NCI-H774 (cell line): ENCODE data around the gene SPOUT1.

ENCODE experiments used
- DNase-seq: peaks from one replicate; lab custom pipeline; 2025; lab: John Stamatoyannopoulos, UW

The SPOUT1 gene

GRCh38 chr9:128836509-128837145 lies 7.0 kb upstream of the SPOUT1 start:
- DNase-seq = no peak

GRCh38 chr9:128835246-128836210 lies 5.9 kb upstream of the SPOUT1 start:
- DNase-seq = no peak

DNA sequence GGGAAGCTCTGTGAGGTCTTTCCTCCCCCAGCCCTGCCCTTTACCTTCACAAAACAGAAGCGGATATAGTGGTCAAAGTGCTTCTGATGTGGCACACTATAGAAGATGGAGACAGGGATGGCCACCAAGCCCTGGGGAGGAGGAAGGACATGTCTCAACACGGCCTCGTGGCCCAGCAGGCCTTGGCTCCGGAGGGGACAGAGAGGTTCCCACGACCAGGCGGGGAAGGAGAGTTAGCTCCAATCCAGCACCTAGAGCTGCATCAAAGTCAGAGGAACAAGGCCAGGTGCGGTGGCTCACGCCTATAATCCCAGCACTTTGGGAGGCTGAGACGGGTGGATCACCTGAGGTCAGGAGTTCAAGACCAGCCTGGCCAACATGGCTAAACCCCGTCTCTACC lies 4.1 kb upstream of the SPOUT1 start:
- DNase-seq = no peak

- no peak for DNase-seq
These were observed 708 bp downstream of the SPOUT1 start for GRCh38 chr9:128828719-128829452.

- DNase-seq = no peak
These were observed 1.3 kb downstream of the SPOUT1 start for GRCh38 chr9:128828267-128828666.

DNA sequence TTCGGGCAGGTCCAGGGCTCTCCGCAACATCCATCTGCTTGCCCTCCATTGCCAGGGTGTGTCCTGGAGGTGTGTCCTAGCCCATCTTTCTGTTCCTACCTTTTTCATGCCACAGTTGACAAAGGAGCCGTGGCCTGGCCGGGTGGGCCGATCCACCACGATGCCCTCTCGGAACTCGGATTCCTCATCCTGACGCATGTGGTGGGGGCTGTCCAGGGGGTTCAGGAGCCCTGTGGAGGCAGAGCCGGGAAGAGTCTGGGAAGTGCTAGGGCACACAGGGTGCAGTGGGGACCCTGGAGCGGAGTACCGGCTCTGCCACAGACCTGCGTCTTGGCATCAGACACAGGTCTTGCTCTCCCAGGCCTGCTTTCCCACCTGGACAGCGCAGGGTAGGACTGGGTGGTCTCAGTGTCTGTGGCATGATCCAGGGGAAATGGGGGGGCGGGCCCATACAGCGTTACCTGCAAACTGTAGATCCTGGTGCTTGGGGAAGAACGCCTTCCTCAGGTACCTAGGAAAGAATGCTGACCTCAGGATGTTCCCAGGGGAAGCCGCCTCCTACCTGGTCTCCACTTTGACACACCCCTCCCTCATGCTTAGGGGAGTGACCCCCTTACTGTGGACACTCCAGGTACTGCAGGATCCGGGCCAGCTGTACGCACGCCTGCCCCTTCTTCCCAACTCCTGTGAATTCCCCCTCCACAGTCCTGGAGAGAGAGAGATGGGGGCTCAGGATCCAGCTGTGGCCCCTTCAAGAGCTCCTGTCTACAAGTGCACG lies 3.5 kb downstream of the SPOUT1 start:
- DNase-seq = no peak

DNA sequence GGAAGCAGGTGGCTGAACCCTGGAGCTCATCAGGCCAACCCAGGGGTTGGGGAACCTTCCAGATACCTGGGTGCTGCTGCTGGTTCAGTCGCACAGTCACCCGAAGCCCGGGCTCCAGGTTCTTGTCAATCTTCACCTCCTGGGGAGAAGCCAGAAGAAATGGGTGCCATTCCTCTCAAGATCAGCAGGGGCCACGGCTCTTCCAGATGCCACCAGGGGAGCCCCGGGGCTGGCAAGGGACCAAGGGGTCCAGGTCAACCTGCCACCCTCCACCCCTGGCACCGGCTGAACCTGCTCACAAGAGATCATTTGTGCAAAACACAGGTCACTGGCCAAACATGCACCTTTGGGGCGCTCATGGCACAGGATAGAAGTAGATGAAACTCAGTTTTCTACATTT lies 4.7 kb downstream of the SPOUT1 start:
- no peak for DNase-seq

- no peak for DNase-seq
These were observed 5.6 kb downstream of the SPOUT1 start for GRCh38 chr9:128823903-128824406.

DNA sequence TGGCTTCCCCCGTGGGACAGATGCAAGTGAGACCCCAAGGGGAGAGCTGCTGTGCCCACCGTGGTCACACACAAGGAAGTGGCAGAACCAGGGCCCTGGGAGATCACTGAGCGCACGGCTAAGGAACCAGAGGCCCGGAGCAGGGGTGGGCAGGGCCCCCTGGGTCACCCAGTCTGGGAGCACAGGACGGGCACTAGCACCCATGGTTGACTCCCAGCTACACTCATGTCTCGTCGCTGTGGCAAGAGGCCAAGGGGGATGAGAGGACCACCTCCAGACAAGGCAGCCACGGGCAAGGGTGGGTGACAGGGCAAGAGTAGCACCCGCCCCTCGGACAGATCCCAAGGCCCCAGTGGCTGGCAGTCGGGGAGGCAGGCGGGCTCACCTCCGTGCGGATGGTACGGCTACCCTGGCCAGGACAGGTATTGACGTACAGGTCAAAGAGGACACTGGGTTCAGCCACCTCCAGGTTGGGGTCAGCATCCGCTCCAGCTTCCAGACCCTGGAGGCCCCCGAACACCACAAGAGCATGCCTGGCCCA lies 6.2 kb downstream of the SPOUT1 start:
- DNase-seq = no peak

DNA sequence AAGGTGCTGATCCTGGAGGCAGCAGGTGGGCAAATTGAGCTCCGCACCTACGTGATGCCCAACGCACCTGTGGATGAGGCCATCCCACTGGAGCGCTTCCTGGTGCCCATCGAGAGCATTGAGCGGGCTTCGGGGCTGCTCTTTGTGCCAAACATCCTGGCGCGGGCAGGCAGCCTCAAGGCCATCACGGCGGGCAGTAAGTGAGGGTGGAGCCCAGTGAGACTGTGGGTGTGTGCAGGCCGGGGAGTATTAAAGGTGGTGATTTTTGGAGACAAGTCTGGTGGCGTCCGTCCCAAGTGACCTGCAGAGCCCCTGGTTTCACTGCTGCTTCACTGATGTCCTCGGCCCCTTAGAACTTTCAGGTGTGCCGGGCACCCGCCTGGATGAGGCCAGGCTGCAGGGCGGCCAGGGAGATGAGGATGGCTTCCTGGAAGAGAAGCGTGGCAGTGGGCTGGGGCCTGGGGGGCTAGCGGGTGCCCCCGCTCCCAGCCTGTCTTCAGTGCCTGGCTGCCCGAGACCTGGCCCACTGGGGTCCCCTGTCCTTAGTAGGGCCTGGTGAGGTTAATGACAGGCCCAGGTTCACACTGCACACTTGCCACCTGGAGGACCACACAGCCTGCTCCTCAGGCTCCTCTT lies 7.1 kb downstream of the SPOUT1 start:
- no peak for DNase-seq

DNA sequence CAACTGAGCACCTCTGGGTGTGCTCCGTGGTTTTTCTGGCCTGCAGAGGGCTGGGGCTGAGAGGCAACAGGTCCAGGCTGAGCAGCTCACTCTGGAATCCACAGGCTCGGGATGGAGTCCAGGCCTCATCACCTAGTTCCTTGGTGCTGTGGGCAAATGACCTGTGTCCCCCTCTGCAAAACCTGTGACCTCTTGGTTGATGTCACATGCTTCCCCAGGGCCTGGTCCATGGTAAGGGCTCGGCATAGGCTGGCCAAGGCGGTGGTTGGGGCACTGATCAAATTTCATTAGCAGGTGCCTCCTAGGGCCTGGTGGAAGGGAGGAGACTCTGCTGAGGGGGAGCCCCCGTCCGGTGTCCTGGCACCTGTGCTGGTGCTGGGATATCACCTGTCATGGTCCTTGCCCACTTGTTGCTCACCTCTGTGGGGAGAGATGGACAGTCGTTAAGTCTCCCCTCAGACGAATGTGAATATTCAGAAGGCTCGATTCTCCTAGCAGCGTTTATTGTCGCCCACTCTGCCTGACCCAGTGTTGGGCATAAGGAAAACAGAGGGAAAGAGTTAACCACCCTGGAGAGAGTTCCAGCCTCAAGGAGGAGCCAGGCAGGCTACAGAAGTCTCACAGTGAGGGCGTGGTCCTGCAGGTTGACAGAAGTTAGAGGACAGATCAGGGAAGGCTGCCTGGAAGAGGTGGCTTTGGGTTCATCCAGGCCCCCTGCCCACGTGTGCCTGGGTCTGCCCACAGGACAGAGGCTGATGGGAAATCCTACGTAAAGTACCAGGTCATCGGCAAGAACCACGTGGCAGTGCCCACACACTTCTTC lies 7.8 kb downstream of the SPOUT1 start:
- no peak for DNase-seq

GRCh38 chr9:128820665-128821583 lies 8.7 kb downstream of the SPOUT1 start:
- no peak for DNase-seq

DNA sequence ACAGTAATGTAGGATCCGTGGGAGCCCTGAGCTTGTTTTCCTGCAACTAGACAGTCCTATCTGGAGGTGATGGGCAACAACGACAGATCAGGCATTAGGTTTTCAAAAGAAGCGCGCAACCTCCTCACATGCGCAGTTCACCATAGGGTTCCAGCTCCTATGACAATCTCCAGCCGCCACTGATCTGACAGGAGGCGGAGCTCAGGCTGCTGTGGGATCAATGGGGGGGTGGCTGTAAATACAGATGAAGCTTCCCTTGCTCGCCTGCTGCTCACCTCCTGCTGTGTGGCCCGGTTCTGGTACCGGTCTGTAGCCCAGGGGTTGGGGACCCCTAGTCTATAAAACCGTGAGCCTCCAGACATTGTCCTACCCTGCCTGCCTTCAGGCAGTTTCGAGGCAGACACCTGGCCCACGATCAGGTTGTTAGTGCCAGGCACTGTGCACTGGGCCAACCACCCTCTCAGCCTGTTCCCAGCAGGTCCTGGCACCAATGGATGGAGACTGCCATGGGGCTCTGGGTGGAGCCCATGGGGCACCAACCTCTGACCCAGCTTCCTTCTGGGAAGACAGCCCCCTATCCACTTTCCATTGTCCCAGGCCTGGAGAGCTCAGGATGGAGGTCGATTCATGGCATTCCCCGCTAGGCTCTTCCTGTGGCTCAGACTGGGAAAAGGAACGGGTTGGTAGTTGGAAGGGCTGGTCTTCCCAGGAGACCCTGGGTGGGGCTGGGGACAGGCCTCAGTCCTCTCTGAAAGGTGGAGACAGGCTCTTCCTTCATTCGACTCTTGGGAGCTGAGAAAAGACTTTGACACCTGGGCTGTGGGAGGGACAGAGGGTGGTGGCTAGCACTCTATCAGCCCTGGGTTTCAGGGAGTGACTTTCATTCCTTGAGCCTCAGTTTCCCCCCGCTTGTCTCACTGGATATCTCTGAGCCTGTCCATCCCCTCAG lies 9.6 kb downstream of the SPOUT1 start:
- DNase-seq = no peak

DNA sequence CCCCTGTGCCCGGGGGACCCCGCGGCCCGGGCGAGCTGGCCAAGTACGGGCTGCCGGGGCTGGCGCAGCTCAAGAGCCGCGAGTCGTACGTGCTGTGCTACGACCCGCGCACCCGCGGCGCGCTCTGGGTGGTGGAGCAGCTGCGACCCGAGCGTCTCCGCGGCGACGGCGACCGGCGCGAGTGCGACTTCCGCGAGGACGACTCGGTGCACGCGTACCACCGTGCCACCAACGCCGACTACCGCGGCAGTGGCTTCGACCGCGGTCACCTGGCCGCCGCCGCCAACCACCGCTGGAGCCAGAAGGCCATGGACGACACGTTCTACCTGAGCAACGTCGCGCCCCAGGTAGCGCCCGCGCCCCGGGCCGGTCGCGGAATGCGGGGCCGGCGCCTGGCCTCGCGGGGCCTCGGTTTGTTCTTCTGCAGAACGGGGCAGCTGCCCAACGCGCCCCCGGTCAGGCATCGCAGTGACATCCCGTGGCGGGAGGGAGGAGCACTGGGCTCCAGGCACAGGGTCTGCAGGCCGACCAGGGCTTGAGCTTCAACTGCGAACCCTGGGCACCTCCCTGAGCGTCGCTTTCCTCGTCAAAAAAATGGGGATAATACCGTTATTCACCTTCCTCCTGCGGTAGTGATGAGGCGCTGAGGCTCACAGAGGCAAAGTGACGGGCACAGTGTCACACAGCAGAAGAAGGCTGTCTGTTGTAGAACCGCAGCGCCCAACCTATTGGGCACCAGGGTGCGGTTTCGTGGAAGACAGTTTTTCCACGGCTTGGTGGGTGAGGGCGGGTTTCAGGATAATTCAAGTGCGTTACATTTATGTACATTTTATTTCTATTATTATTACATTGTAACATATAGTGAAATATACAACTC lies 10.5 kb downstream of the SPOUT1 start:
- peak; percentile 47 for DNase-seq

GRCh38 chr9:128818099-128818838 lies 11.3 kb downstream of the SPOUT1 start, which contains the start of gene ENDOG:
ENDOG (plus strand) TSS chr9:128818500; CDS start chr9:128818685, 185 bp downstream.
- peak; percentile 99 for DNase-seq

- DNase-seq = no peak
These were observed 18.7 kb downstream of the SPOUT1 start for GRCh38 chr9:128810873-128811272.
